Dermis microvascular lymphatic vessel endothelial cell (primary cell): Measurements from ENCODE around the gene AADACL2. TPM values are rescaled to one million over a fixed set of nuclear protein-coding genes. Genes with fewer than 3 reads are reported as not detected.
"Not testable (repeated sequence)": the region's sequence is repeated elsewhere in the genome, so short reads cannot be mapped to it uniquely, and the experiment has no call there.

Experiments
- DNase-seq, 2 donors: peaks; one replicate each; pipeline versions ENCODE4 v3.0.0 to v3.0.0-alpha.2; 2010; ENCODE audit warnings: low read depth in 2 of 2
- total RNA-seq: library from RNA; depleted of rRNA; stranded (reverse); fragments of >200 nt; gene quantifications from 2 replicates; pipeline ENCODE4 v1.2.1, GENCODE V29; 2014

Gene AADACL2, protein sequence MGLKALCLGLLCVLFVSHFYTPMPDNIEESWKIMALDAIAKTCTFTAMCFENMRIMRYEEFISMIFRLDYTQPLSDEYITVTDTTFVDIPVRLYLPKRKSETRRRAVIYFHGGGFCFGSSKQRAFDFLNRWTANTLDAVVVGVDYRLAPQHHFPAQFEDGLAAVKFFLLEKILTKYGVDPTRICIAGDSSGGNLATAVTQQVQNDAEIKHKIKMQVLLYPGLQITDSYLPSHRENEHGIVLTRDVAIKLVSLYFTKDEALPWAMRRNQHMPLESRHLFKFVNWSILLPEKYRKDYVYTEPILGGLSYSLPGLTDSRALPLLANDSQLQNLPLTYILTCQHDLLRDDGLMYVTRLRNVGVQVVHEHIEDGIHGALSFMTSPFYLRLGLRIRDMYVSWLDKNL
- total RNA-seq, result not detected in 2 replicates

DNA sequence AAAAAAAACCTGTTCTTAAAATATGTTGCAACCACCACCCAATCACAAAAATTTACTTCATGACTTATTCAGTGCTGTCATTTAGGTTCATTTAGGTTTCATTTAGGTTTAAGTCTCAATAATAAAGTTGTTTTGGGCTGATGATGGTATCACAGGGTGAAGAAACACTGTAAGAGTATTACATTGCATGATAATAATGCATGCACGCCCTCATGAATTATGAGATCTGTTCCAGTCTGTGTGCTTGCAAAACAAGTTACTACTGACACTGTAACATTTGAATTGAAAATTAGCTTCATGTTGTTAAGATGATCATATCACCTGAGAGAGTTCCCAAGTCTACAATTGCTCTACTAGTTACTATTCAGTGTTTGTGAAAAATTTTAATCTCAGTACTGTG, at the start of gene AADACL2:
Gene AADACL2 (plus strand): TSS at position 315 of the 400 bp plus-strand sequence. CDS start 109 bp downstream, outside the sequence.
- no peak for DNase-seq

DNA sequence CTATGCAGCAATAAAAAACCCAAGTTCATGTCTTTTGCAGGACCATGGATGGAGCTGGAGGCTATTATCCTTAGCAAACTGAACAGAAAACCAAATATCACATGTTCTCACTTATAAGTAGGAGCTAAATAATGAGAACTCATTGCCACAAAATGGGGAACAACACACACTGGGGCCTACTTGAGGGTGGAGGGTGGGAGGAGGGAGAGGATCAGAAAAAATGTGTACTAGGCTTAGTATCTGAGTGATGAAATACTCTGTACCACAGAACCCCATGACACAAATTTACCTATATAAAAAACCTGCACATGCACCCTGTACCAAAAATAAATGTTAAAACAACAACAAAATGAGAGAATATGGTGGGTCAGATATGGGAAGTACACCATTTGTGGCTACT, 49.6 kb upstream of the AADACL2 start:
- no peak for DNase-seq

DNA sequence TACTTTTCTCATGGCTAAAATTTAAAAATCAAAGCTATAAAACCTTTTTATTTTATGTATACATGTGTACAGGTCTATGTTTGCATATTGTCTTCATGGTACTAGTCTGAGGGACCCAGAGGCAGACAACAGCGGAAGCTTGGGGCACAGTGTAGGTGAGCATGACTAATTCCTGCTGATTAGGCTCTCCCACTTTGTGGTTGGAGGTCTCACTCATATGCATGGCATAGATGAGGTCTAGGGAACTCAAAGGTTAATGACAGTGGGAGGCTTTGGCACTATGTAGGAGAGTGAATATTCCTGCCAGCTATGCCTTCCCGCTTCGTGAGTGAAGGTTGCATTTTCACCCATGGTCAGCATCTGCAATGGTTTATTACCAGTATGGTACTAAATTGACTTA, 47.5 kb upstream of the AADACL2 start:
- no peak for DNase-seq

DNA sequence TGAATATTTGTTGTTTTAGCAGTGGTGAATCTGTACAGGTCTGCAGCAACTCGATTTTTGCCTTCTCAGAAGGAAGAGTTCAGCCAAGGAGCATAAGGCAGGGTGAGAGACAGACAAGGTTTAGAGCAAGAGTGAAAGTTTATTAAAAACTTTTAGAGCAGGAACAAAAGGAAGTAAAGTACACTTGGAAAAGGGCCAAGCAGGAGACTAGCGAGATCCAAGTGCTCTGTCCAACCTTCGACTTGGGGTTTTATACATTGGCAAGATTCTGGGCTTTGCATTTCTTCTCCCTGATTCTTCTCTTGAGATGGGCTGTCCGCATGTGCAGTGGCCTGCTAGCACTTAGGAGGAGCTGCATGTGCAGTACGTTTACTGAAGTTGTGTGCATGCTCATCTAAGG, 46.7 kb upstream of the AADACL2 start:
- no peak for DNase-seq

DNA sequence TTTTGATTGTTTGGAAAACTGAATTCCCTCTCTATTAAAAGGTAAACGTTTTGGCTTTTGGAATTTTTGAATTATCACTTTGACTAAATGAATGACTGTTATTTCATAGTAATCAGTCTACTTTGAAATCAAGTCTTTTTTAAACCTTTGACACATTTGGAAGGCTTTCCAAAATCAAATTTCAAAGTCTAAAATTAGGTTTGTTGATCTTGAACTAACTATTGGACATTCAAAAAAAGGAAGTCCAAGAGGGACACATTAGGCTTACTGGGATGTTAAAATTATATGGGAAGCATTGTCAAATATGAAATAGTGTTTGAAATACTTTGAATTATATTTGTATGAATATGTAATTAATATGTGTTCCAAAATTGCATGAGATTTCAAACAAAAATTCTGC, 45.2 kb upstream of the AADACL2 start:
- DNase-seq, result no peak

DNA sequence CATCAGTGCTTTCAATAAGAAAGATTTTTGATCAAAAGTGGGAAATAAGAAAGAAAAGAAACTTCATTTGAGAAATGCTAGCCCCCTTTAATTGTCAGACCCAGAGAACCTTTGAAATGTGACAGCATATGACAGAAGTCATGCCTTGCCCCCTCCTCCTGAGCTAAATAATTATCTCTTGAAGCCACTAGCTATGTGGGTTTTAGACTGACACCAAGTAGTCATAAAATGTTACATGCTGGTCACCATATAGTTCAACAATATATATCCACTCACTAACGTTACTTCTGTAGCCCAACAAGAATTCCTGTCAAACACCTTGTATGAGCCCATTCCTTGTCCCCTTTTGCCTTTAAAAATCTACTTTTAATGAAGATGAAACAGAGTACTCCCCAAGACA, 43.1 kb upstream of the AADACL2 start:
- no peak for DNase-seq

DNA sequence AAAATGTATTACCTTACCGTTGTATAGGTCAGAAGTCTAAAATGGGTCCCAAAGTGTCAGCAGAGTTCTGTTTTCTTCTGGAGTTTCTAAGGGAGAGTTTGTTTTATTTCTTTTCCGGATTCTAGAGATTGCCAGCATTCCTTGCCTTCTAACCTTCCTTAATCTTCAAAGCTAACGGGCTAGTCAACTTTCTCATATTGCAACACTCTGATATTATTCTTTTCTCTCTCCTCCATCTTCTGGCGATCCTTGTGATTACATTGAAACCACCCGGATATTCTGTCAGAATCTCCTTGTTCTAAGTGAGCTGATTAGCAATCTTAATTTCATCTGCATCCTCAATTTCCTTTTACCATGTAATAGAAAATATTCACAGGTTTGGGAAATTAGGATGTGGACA, 36.2 kb upstream of the AADACL2 start:
- DNase-seq, result no peak

DNA sequence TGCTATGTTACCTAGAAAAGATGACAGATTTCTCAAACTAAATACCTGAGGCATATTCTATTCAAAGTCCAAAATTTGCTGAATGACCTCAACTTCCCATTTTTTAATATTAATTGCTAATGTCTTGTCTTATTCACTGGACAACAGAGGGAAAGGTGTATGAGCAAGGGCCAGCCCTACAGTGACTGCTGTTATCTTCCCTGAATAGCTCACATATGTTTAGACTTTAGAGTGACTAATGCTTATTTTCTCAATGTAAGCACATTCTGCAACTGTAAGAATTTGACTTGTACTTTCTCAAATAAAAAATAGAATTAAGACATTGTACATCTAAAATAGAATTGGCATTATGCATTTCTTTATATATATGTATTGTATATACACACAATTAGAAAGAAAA, 26.5 kb upstream of the AADACL2 start:
- no peak for DNase-seq

DNA sequence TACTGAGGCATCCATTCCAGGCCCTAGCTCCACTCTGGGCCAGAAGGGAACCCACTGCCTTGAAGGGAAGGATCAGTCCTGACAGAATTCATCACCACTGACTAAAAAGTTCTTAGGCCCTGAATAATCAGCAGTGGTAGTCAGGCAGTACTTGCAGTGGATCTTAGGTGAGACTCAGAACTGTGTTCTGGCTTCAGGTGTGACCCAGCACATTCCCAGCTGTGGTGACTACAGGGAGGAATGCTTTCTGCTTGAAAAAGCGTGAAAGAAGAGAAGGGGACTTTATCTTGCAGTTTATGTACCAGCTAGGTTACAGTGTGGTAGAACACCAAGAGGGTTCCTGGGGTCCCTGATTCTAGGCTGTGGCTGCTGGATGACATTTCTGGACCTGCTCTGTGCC, 24.9 kb upstream of the AADACL2 start:
- DNase-seq, result no peak

DNA sequence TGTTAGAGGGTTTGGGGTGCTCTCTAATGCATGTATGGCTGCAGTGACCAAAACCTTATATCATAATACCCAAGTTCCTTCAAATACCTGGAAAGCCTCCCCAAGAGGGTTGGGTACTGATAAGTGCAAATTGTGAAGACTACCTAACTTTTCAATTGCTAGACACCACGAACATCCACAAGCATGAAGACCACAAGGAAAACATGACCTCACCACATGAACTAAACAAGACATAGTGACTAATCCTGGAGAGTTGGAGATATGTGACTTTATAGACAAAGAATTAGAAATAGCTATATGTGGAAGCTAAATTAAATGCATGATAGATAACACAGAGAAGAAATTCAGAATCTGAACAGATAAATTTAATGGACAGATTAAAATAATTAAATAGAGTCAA, 23.9 kb upstream of the AADACL2 start:
- DNase-seq, result no peak

DNA sequence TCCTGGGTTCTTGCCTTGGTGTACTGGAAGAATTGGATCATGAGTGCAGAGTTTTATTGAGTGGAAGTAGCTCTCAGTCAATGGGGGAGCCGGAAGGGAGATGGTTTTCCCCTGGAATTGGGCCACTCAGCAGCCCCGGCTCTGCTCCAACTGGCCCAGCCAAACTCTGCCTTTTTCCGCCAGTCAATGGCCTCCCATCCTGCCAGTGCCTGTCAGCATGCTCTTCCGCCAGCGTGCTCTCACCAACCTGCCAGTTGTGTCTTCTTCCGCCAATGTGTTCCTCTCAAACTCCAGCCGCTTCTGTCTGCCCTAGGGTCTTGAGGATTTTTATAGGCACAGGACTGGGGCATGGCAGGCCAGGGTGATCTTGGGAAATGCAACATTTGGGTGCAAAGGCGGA, 12.4 kb upstream of the AADACL2 start:
- DNase-seq, result no peak

DNA sequence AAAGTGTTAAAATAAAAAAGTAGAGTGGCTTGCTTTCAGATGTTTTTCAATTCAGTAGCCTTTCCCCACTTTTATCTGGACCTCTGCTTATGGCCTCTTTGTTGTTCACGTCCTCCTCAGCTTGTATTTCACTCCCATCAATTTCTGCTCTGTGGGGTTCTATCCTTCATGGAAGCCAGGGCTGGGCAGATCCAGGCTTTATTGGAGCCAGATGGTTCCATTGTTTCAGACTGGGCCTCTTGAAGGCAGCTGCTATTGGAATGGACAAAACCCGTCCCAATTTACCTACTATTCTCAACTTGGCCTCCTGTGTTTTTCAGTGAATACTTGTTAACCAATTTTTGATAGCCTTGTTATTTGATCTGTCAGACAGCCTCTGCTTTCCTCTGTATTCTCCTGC, 10.9 kb upstream of the AADACL2 start:
- DNase-seq, result no peak

DNA sequence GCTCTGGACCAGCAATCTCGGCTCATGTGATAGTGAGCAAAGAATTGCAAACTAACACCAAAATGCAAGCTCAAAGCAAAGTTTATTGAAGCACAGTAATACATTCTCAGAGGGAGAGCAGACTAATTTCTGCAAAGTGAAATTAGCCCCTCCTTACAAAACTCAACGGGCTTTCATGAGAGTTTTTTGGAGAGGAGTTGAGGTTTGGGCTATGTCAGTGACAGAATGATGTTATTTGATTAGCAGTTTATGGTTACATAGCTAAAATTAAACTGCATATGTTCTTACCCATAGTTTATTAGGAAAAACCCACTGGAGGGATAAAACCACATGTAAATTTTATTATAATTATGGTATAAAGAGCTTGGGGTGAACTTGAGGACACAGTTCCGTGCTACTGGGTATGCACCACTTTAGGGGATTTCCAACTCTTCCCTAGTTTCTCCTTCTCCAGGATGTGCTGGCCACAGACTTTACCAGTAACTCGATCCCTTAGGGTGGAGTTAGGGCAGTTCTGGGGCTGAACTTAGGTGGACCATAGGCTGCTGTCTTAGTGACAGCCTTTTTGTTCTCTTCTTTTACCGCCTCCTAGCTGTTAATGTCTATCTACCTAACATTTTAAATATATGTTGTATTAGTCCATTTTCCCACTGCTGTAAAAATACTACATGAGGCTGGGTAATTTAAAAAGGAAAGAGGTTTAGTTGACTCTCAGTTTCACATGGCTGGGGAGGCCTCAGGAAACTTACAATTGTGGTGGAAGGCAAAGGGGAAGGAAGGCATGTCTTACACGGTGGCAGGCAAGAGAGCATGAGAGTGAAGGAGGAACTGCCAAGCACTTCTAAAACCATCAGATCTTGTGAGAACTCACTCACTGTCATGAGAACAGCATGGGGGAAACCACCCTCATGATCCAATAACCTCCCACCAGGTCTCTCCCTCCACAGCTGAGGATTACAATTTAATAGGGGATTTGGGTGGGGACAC, 8.9 kb upstream of the AADACL2 start:
- peak in 1 of 2 donors; percentile 16 for DNase-seq

DNA sequence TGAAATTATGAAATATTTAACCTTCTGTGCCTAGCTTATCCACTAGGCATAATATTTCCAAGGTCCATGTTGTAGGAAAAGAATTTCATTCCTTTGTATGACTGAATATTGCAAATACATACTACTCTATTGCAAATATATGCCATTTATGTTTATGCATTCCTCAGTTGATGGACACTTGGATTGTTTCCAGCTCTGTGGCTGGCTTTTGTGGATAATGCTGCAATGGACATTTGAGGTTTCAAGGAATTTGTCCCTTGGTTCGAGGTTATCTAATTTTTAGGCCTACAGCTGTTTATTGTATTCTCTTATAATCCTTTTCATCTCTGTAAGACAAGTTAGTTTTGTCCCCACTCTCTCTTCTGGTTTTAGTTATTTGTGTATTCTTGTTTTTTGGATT, 7.7 kb upstream of the AADACL2 start:
- no peak for DNase-seq

DNA sequence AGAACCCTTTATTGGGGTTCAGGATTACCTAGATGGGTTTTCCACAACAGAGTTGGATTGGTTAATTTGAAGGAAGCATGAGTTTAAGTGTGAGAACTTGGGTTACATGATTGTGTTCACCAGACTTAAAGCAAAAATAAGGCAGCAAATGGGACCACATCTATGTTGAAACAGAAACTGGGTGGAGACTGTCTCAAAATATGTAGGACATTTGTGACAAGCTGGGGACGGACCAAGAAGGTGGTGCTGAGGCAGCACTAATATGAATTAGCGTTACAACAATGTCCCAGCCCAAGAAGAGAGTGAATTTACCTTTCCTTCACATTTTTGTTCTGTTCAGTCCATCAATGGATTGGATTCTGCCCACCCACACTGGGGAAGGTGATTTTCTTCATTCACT, 866 bp upstream of the AADACL2 start:
- DNase-seq, result no peak

DNA sequence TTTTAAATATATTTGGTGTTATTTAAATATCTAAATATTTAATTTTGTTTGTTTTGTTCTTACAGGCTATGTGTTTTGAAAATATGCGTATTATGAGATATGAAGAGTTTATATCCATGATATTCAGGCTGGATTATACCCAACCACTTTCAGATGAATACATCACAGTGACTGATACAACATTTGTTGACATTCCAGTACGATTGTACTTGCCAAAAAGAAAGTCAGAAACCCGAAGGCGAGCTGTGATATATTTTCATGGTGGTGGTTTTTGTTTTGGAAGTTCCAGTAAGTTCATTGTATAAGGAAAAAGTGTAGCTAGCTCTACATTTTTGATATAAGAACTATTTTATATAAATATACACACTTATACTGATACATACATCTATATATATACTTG, 6.9 kb downstream of the AADACL2 start:
- DNase-seq, result no peak

DNA sequence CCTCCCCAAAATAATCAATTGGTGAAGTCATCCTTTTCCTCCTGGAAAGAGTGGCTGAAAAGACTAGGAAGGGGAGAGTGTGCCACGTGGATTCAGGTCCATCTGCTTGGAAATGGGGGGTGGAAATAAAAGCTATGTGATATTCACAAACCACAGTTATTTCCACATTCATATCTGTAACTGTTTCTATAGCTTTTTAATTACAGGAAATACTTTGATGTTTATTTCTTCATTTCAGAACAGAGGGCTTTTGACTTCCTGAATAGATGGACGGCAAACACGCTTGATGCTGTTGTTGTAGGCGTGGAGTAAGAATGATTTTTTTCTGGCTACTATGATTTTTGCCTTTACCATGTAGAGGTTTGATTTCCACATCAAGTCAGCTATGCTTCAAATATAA, 10.1 kb downstream of the AADACL2 start:
- peak in 1 of 2 donors; percentile 35 for DNase-seq

DNA sequence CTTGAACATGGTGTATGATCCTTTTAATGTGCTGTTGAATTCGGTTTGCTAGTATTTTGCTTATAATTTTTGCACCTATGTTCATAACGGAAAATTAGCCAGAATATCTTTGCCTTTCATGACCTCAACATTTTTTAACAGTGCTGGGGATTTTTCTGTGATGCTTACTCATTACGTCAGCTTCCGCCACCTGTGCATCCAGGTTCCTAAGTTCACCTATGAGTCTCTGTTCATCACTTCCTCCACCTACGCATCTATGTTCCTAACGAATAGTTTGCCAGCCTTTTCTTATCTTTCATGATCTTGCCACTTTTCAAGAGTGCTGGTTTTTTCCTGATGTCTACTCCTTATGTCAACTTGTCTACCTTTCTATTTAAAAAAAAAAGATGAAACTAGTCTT, 16.5 kb downstream of the AADACL2 start:
- DNase-seq, result no peak

DNA sequence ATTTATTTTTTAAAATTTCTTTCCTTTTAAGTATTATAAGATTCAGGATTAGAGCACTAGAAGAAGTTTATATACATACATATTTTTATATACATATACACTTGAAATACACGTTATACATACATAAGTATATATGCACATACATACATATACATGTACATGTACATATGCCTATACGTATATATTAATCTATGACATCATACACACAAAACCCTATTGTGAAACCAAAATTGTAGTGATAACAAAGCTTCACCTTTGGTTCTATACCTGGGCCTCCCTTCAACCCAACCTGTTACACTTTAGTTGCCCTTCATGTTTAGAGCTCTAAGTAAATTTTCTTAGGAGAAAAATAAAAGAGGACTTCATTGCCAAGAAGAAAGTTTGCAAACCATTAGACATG, 17.0 kb downstream of the AADACL2 start:
- DNase-seq, result no peak

DNA sequence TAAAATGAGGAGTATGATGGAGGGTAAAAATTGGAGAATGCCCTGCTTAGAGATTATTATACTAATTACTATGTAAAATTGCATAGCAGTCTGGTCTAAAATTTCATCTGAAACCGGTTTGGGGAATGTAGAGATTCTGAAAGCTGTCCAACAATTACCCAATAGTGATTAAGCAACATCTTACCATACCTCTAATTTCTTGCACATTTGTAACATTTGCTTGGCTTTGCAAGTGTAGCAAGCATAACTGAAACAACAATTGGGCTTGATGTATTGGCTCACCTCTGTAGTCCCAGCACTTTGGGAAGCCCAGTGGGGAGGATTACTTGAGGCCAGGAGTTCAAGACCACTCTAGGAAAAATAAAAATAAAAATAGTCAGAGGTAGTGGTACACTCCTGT, 17.4 kb downstream of the AADACL2 start:
- DNase-seq, result no peak

DNA sequence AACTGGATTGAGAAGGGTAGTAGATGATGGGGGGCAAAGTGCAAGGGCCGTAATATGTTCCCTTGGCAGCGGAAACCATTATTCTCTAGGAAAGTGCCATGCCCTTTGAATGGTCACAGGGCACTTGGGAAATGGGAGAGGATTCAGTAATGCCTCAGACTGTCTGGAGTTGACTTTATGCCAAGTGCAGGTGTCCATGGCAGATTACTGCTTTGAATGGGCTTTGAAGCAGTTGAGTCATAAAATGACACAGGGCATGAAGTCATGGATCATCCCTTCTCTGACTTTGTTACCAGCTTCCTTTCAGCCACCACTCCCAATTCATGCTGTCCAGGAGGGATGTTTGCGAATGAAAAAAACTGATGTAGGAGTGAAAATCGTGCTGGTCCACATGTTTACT, 20.1 kb downstream of the AADACL2 start:
- peak in 1 of 2 donors; percentile 29 for DNase-seq

DNA sequence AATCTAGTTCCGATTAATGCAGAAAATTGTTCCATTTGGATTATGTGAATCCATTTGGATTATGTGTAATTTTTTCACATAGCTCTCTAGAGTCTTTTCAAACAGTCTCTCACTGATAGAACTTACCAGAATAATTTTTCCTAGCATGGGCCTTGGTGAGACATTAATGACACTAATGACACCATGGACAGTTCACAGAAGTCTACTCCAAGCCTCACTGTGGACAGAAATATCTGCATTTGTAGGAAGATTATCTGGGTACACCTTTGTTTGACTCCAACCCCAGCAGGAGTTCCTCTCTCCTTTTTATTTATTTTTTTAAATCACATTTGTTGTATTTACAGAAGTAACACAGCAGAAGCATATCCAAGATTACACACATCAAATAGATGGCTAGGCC, 27.9 kb downstream of the AADACL2 start:
- no peak for DNase-seq

DNA sequence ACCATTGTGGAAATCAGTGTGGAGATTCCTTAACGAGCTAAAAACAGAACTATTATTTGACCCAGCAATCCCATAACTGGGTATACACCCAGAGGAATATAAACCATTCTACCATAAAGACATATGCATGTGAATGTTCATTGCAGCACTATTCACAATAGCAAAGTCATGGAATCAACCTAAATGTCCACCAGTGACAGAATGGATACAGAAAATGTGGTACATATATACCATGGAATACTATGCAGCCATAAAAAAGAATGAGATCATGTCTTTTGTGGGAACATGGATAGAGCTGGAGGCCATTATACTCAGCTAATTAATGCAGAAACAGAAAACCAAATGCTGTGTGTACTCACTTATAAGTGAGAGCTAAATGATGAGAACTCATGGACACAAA, 31.0 kb downstream of the AADACL2 start:
- not testable (repeated sequence) for DNase-seq
